HFF-Myc (cell line): ENCODE data around the gene GRN.

Experiments used
- DNase-seq: peaks from one replicate; pipeline ENCODE4 v3.0.0-alpha.2; 2011; ENCODE audit warnings: low read depth; ENCODE audit errors: extremely low read depth
- H3K4me3 ChIP-seq: replicated peaks from 2 replicates; pipeline ENCODE4 v1.5.1; 2011; ENCODE audit warnings: low read depth, mild to moderate bottlenecking, control low read depth, low read length
- CTCF ChIP-seq: IDR thresholded peaks from 2 replicates; pipeline ENCODE4 v1.5.1; 2012; ENCODE audit warnings: mild to moderate bottlenecking, low read depth, low read length, control low read depth; ENCODE audit errors: missing control alignments

The GRN gene

GRCh38 chr17:44321246-44322120, 23.6 kb upstream of the GRN start:
- H3K4me3 ChIP-seq, result no peak overlapping the region
- TF ChIP-seq CTCF, result no peak
- no peak for DNase-seq

- no peak for DNase-seq
- no peak overlapping the region for H3K4me3 ChIP-seq
- TF ChIP-seq CTCF, result no peak
Observed at GRCh38 chr17:44322236-44322895, 22.7 kb upstream of the GRN start.

GRCh38 chr17:44323359-44324091, 21.6 kb upstream of the GRN start:
- no peak for TF ChIP-seq CTCF
- peak overlapping the region; percentile 98 for H3K4me3 ChIP-seq
- no peak for DNase-seq

GRCh38 chr17:44324092-44324570, 21.0 kb upstream of the GRN start:
- no peak for TF ChIP-seq CTCF
- DNase-seq, result no peak

GRCh38 chr17:44324571-44325275, 20.4 kb upstream of the GRN start, which contains the start of gene SLC25A39:
Gene SLC25A39, minus strand, starts transcription at chr17:44324823. Its CDS starts 1,261 bp downstream, at chr17:44323562.
- no peak for DNase-seq
- H3K4me3 ChIP-seq, result peak within 1 kb of the TSS; percentile 98
- no peak for TF ChIP-seq CTCF

More at GRCh38 chr17:44324092-44324570, 21.0 kb upstream of the GRN start:
- H3K4me3 ChIP-seq, result peak overlapping the region; percentile 98
